Endothelial cell (in vitro differentiated cells): ENCODE data around the gene PSME4. TPM values are rescaled to one million over a fixed set of nuclear protein-coding genes. Genes with fewer than 3 reads are reported as not detected.
"Not testable (repeated sequence)": the region's sequence is repeated elsewhere in the genome, so short reads cannot be mapped to it uniquely, and the experiment has no call there.

Experiments used
- DNase-seq: peaks from one replicate; pipeline ENCODE4 v3.0.0; 2021; ENCODE audit warnings: low spot score
- H3K27ac Mint-ChIP-seq: one replicate; pipeline ENCODE4 v1.8.0; 2021; ENCODE audit warnings: mixed read lengths, inconsistent platforms; ENCODE audit not compliant: unreplicated experiment
- H3K27me3 Mint-ChIP-seq: one replicate; pipeline ENCODE4 v1.8.0; 2021; ENCODE audit warnings: mild to moderate bottlenecking, moderate library complexity, mixed read lengths, inconsistent platforms; ENCODE audit not compliant: unreplicated experiment
- H3K36me3 Mint-ChIP-seq: one replicate; pipeline ENCODE4 v1.8.0; 2021; ENCODE audit warnings: mild to moderate bottlenecking, low read depth, mixed read lengths, inconsistent platforms; ENCODE audit not compliant: unreplicated experiment
- H3K4me1 Mint-ChIP-seq: one replicate; pipeline ENCODE4 v1.8.0; 2021; ENCODE audit warnings: mild to moderate bottlenecking, mixed read lengths, inconsistent platforms; ENCODE audit not compliant: unreplicated experiment
- H3K4me3 Mint-ChIP-seq: one replicate; pipeline ENCODE4 v1.8.0; 2021; ENCODE audit warnings: mild to moderate bottlenecking, mixed read lengths, inconsistent platforms; ENCODE audit not compliant: unreplicated experiment
- H3K9me3 Mint-ChIP-seq: one replicate; pipeline ENCODE4 v1.8.0; 2021; ENCODE audit warnings: mixed read lengths, inconsistent platforms; ENCODE audit not compliant: unreplicated experiment
- CTCF ChIP-seq: fragments of 200-600 bp; sonication (generic); IDR thresholded peaks from one replicate; pipeline ENCODE4 v1.5.0; 2021; ENCODE audit warnings: antibody characterized with exemption; ENCODE audit not compliant: unreplicated experiment
- total RNA-seq: library from RNA; stranded (reverse); fragmentation: NEBNext Ultra II Directional; extraction: Animal tissue kit (Norgen Biotek cat#: 25700); gene quantifications from one replicate; pipeline ENCODE4 v1.2.1, GENCODE V29; 2021; ENCODE audit not compliant: unreplicated experiment

PSME4 gene
- total RNA-seq, 1 donor from 2014 or later = 106 TPM

- H3K4me1 Mint-ChIP-seq = no peaks in the 10 kb centered on the region
- DNase-seq = no peak
- no peak for TF ChIP-seq CTCF
- no peak overlapping the region for H3K4me3 Mint-ChIP-seq
- H3K27me3 Mint-ChIP-seq = peaks cover 3% of the 10 kb centered on the region
- H3K9me3 Mint-ChIP-seq = no peaks in the 10 kb centered on the region
- H3K27ac Mint-ChIP-seq = no peak overlapping the region
- peaks cover 4% of the 10 kb centered on the region for H3K36me3 Mint-ChIP-seq
Measured at GRCh38 chr2:53826030-53826410, 144.8 kb downstream of the PSME4 start.

DNA sequence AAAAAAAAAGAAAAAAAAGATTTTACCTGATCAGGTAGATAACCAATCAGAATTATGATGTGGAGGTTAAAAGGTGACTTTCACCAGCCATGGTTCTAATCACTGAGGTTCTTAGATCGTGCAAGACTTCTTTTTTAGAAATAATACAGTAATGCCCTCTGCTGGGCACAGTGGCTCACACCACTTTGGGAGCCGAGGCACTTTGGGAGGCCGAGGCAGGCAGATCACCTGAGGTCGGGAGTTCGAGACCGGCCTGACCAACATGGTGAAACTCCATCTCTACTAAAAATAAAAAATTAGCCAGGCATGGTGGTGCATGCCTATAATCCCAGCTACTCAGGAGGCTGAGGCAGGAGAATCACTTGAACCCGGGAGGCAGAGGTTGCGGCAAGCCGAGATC, 147.2 kb downstream of the PSME4 start:
- H3K4me3 Mint-ChIP-seq, H3K27ac Mint-ChIP-seq, H3K4me1 Mint-ChIP-seq, DNase-seq, H3K9me3 Mint-ChIP-seq, H3K27me3 Mint-ChIP-seq: not testable (repeated sequence)
- peaks cover 11% of the 10 kb centered on the region for H3K36me3 Mint-ChIP-seq

- Mint-ChIP-seq H3K9me3 (no peaks in the 10 kb centered on the region), H3K4me3 (no peak overlapping the region), H3K27me3 (no peaks in the 10 kb centered on the region), H3K36me3 (peaks cover 7% of the 10 kb centered on the region), H3K4me1 (no peaks in the 10 kb centered on the region), H3K27ac (no peak overlapping the region)
- TF ChIP-seq CTCF = no peak
- DNase-seq = no peak
Measured at GRCh38 chr2:53821810-53822209, 149.0 kb downstream of the PSME4 start.

GRCh38 chr2:53820711-53821110, 150.1 kb downstream of the PSME4 start:
- no peak overlapping the region for H3K27ac Mint-ChIP-seq
- no peak for TF ChIP-seq CTCF
- peaks cover 7% of the 10 kb centered on the region for H3K36me3 Mint-ChIP-seq
- H3K27me3 Mint-ChIP-seq = no peaks in the 10 kb centered on the region
- no peaks in the 10 kb centered on the region for H3K9me3 Mint-ChIP-seq
- no peak overlapping the region for H3K4me3 Mint-ChIP-seq
- no peaks in the 10 kb centered on the region for H3K4me1 Mint-ChIP-seq
- no peak for DNase-seq

- DNase-seq = no peak
- no peak overlapping the region for H3K4me3 Mint-ChIP-seq
- H3K27me3 Mint-ChIP-seq = no peaks in the 10 kb centered on the region
- no peak overlapping the region for H3K27ac Mint-ChIP-seq
- H3K4me1 Mint-ChIP-seq = no peaks in the 10 kb centered on the region
- peaks cover 12% of the 10 kb centered on the region for H3K36me3 Mint-ChIP-seq
- H3K9me3 Mint-ChIP-seq = no peaks in the 10 kb centered on the region
- TF ChIP-seq CTCF = no peak
Measured at GRCh38 chr2:53820048-53820447, 150.7 kb downstream of the PSME4 start.

- no peaks in the 10 kb centered on the region for H3K27me3 Mint-ChIP-seq
- H3K4me1 Mint-ChIP-seq = no peaks in the 10 kb centered on the region
- no peak overlapping the region for H3K27ac Mint-ChIP-seq
- no peak for TF ChIP-seq CTCF
- H3K4me3 Mint-ChIP-seq = no peak overlapping the region
- no peak for DNase-seq
- H3K36me3 Mint-ChIP-seq = peaks cover 12% of the 10 kb centered on the region
- H3K9me3 Mint-ChIP-seq = no peaks in the 10 kb centered on the region
Measured at GRCh38 chr2:53819634-53820033, 151.2 kb downstream of the PSME4 start.
